Parathyroid adenoma (tissue), 2 donors: ENCODE measurements around the gene TBC1D22A.

Experiments used
- H2AFZ ChIP-seq: fragments of 300-600 bp; sonication (generic); one replicate; pipeline ENCODE4 v1.7.0; 2017; ENCODE audit warnings: antibody characterized with exemption, mild to moderate bottlenecking
- H3K27ac ChIP-seq: fragments of 300-600 bp; sonication (generic); one replicate; pipeline ENCODE4 v1.7.0; 2017
- H3K27me3 ChIP-seq: fragments of 300-600 bp; sonication (generic); one replicate; pipeline ENCODE4 v1.7.0; 2017; ENCODE audit warnings: low read length; ENCODE audit not compliant: control insufficient read depth, insufficient read depth
- H3K36me3 ChIP-seq: fragments of 300-600 bp; sonication (generic); one replicate; pipeline ENCODE4 v1.7.0; 2017; ENCODE audit warnings: low read length; ENCODE audit not compliant: control insufficient read depth, insufficient read depth
- H3K4me1 ChIP-seq: fragments of 300-600 bp; sonication (generic); one replicate; pipeline ENCODE4 v1.7.0; 2017; ENCODE audit warnings: control low read depth
- H3K4me2 ChIP-seq: fragments of 300-600 bp; sonication (generic); one replicate; pipeline ENCODE4 v1.7.0; 2017; ENCODE audit warnings: low read length
- H3K4me3 ChIP-seq: fragments of 300-600 bp; sonication (generic); one replicate; pipeline ENCODE4 v1.7.0; 2017; ENCODE audit warnings: low read depth, low read length
- H3K79me2 ChIP-seq: fragments of 300-600 bp; sonication (generic); one replicate; pipeline ENCODE4 v1.7.0; 2017; ENCODE audit warnings: control low read depth
- H3K9ac ChIP-seq: fragments of 300-600 bp; sonication (generic); one replicate; pipeline ENCODE4 v1.7.0; 2017; ENCODE audit warnings: mild to moderate bottlenecking
- H3K9me3 ChIP-seq: fragments of 300-600 bp; sonication (generic); one replicate; pipeline ENCODE4 v1.7.0; 2017; ENCODE audit warnings: low read length; ENCODE audit not compliant: control insufficient read depth
- CTCF ChIP-seq: fragments of 300-600 bp; sonication (generic); IDR thresholded peaks from one replicate; pipeline ENCODE4 v1.7.0; 2017; ENCODE audit warnings: antibody characterized with exemption, mild to moderate bottlenecking
- donor health status: primary hyperparathyroidism.

The TBC1D22A gene

GRCh38 chr22:46783721-46784120, 21.3 kb downstream of the TBC1D22A start:
- no peaks in the 10 kb centered on the region for H3K4me1 ChIP-seq
- H2AFZ ChIP-seq, result no peak overlapping the region
- H3K9ac ChIP-seq, result no peak overlapping the region
- no peak overlapping the region for H3K4me2 ChIP-seq
- H3K4me3 ChIP-seq, result no peak overlapping the region
- H3K36me3 ChIP-seq, result no peaks in the 10 kb centered on the region
- peaks cover 2% of the 10 kb centered on the region for H3K79me2 ChIP-seq
- no peak overlapping the region for H3K27ac ChIP-seq
- H3K9me3 ChIP-seq, result no peaks in the 10 kb centered on the region
- H3K27me3 ChIP-seq, result no peaks in the 10 kb centered on the region
- no peak for TF ChIP-seq CTCF

- Histone ChIP-seq H3K9ac (no peak overlapping the region), H3K27me3 (no peaks in the 10 kb centered on the region), H3K4me2 (no peak overlapping the region), H2AFZ (no peak overlapping the region), H3K79me2 (peaks cover 6% of the 10 kb centered on the region), H3K4me3 (no peak overlapping the region), H3K27ac (no peak overlapping the region), H3K9me3 (no peaks in the 10 kb centered on the region), H3K4me1 (no peaks in the 10 kb centered on the region), H3K36me3 (no peaks in the 10 kb centered on the region)
- no peak for TF ChIP-seq CTCF
These were observed 26.2 kb downstream of the TBC1D22A start for GRCh38 chr22:46788441-46789172.

DNA sequence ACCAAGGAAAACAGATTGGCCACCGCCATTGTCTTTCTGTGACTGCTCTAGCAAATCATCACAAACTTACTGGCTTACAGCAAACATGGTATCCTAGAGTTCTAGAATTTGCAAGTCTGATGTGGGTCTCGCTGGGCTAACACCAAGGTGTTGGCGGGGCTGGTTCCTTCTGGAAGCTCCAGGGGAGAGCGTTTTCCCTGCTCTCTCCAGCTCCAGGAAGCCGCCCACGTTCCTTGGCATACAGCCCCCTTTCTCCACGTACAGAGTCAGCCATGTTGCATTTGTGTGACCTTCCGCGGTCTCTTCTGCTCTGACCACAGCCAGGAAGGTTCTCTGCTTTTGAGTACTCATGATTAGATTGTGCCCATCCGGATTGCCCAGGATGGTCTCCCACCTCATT, 27.5 kb downstream of the TBC1D22A start:
- no peak overlapping the region for H3K9ac ChIP-seq
- TF ChIP-seq CTCF, result no peak
- H3K4me3 ChIP-seq, result no peak overlapping the region
- no peak overlapping the region for H3K27ac ChIP-seq
- no peak overlapping the region for H2AFZ ChIP-seq
- H3K4me1 ChIP-seq, result no peaks in the 10 kb centered on the region
- peaks cover 9% of the 10 kb centered on the region for H3K79me2 ChIP-seq
- no peaks in the 10 kb centered on the region for H3K36me3 ChIP-seq
- no peaks in the 10 kb centered on the region for H3K9me3 ChIP-seq
- no peaks in the 10 kb centered on the region for H3K27me3 ChIP-seq
- H3K4me2 ChIP-seq, result no peak overlapping the region

GRCh38 chr22:46791201-46791731, 28.8 kb downstream of the TBC1D22A start:
- TF ChIP-seq CTCF, result no peak
- H3K79me2 ChIP-seq, result peaks cover 9% of the 10 kb centered on the region
- H3K9me3 ChIP-seq, result no peaks in the 10 kb centered on the region
- H3K27ac ChIP-seq, result no peak overlapping the region
- no peaks in the 10 kb centered on the region for H3K36me3 ChIP-seq
- H2AFZ ChIP-seq, result no peak overlapping the region
- no peak overlapping the region for H3K9ac ChIP-seq
- H3K4me3 ChIP-seq, result no peak overlapping the region
- no peak overlapping the region for H3K4me2 ChIP-seq
- no peaks in the 10 kb centered on the region for H3K27me3 ChIP-seq
- H3K4me1 ChIP-seq, result no peaks in the 10 kb centered on the region
